Keratinocyte (primary cell): Measurements from ENCODE around the gene SCN4A. TPM values are rescaled to one million over a fixed set of nuclear protein-coding genes. Genes with fewer than 3 reads are reported as not detected.
A peak's percentile ranks its signal among the peaks of the same experiment; 100 is the strongest.

ENCODE experiments used
- DNase-seq: peaks from one replicate; pipeline ENCODE4 v3.0.0-alpha.2; 2011; ENCODE audit warnings: low read depth, missing footprints, low spot score
- FAIRE-seq: peaks from 2 replicates; lab custom pipeline; 2011; peaks lifted over from hg19 to GRCh38; lab: Jason Lieb, UNC
- H2AFZ ChIP-seq: 2 replicates; pipeline ENCODE4 v1.6.0; 2012; ENCODE audit warnings: low read length, control low read depth, inconsistent platforms; ENCODE audit not compliant: control insufficient read depth
- H3K27ac ChIP-seq: 2 replicates; pipeline ENCODE4 v1.5.1; 2011; ENCODE audit warnings: low read length; ENCODE audit not compliant: control insufficient read depth, insufficient read depth
- H3K27me3 ChIP-seq: 3 replicates; pipeline ENCODE4 v1.6.0; 2011; ENCODE audit warnings: low read length; ENCODE audit not compliant: control insufficient read depth, insufficient read depth; ENCODE audit errors: extremely low read depth
- H3K36me3 ChIP-seq, 2 experiments: 2 replicates in 1 of 2; 3 replicates in 1 of 2; pipeline ENCODE4 v1.5.1; 2011; ENCODE audit warnings: low read length in 2 of 2, mild to moderate bottlenecking in 1 of 2; ENCODE audit not compliant: control insufficient read depth in 2 of 2, insufficient read depth in 2 of 2; ENCODE audit errors: extremely low read depth in 1 of 2
- H3K4me1 ChIP-seq: 3 replicates; pipeline ENCODE4 v1.5.1; 2011; ENCODE audit warnings: low read length; ENCODE audit not compliant: control insufficient read depth, insufficient read depth; ENCODE audit errors: extremely low read depth
- H3K4me2 ChIP-seq: 3 replicates; pipeline ENCODE4 v1.6.0; 2011; ENCODE audit warnings: low read depth, low read length; ENCODE audit not compliant: control insufficient read depth, insufficient read depth; ENCODE audit errors: extremely low read depth
- H3K4me3 ChIP-seq, 3 experiments: fragments of 200-600 bp in 1 of 3; sonication (generic) in 1 of 3; 2 replicates in 2 of 3; 3 replicates in 1 of 3; pipeline ENCODE4 v1.5.1; 2011 to 2016; ENCODE audit warnings: low read length in 3 of 3, mild to moderate bottlenecking in 3 of 3, control low read depth in 2 of 3, inconsistent platforms in 1 of 3, low read depth in 1 of 3, mixed read lengths in 1 of 3, mixed run types in 1 of 3, moderate library complexity in 1 of 3; ENCODE audit not compliant: control insufficient read depth in 2 of 3, insufficient read depth in 2 of 3; ENCODE audit errors: extremely low read depth in 1 of 3
- H3K79me2 ChIP-seq: 2 replicates; pipeline ENCODE4 v1.6.0; 2012; ENCODE audit warnings: low read length; ENCODE audit not compliant: control insufficient read depth, insufficient read depth
- H3K9ac ChIP-seq: 3 replicates; pipeline ENCODE4 v1.6.0; 2011; ENCODE audit warnings: low read length; ENCODE audit not compliant: control insufficient read depth, insufficient read depth; ENCODE audit errors: extremely low read depth
- H3K9me1 ChIP-seq: 3 replicates; pipeline ENCODE4 v1.6.0; 2011; ENCODE audit warnings: low read length; ENCODE audit not compliant: control insufficient read depth, insufficient read depth; ENCODE audit errors: extremely low read depth
- H3K9me3 ChIP-seq: 2 replicates; pipeline ENCODE4 v1.5.1; 2012; ENCODE audit warnings: low read depth, low read length; ENCODE audit not compliant: control insufficient read depth
- H4K20me1 ChIP-seq: 3 replicates; pipeline ENCODE4 v1.6.0; 2011; ENCODE audit warnings: low read length; ENCODE audit not compliant: control insufficient read depth, insufficient read depth; ENCODE audit errors: extremely low read depth
- EZH2 ChIP-seq: IDR thresholded peaks from one replicate; pipeline ENCODE4 v1.6.1; 2012; ENCODE audit warnings: inconsistent platforms, mild to moderate bottlenecking, low read length, moderate library complexity
- dilution Hi-C: fragments of 300-500 bp; cut with MboI; formaldehyde crosslinking; loops from one replicate; pipeline ENCODE4 v1.7.0; 2020; ENCODE audit warnings: low sequenced_read_pairs; ENCODE audit not compliant: extremely low pct_ligation_motif_present
- polyA plus RNA-seq, 5 experiments: library from polyadenylated mRNA; depleted of rRNA in 3 of 5; stranded (reverse) in 3 of 5; stranded (forward) in 1 of 5; unstranded in 1 of 5; fragments of >200 nt; gene quantifications; 1 replicate in 1 of 5; 2 replicates in 3 of 5; 3 replicates in 1 of 5; pipeline versions ENCODE4 v1.2.1 to v1.2.3, GENCODE V29; 2011 to 2012; ENCODE audit warnings: missing spikeins in 2 of 5, low read depth in 1 of 5, low replicate concordance in 1 of 5
- TF ChIP-seq, protein P1 (sequence below), 3 experiments: IDR thresholded peaks in 1 of 3; conservative IDR thresholded peaks in 1 of 3; optimal IDR thresholded peaks in 1 of 3; 2 replicates in 2 of 3; 3 replicates in 1 of 3; pipeline versions ENCODE3 to v1.5.1; 2011; ENCODE audit warnings: low read length in 3 of 3, mild to moderate bottlenecking in 3 of 3, moderate library complexity in 2 of 3, control low read depth in 1 of 3, inconsistent platforms in 1 of 3; ENCODE audit not compliant: insufficient read depth in 2 of 3; ENCODE audit errors: extremely low read depth in 1 of 3

Gene SCN4A
- polyA plus RNA-seq, 1 donor (not counting 4 experiments of a cell fraction or from before 2014, with no cell fraction given): not detected

DNA sequence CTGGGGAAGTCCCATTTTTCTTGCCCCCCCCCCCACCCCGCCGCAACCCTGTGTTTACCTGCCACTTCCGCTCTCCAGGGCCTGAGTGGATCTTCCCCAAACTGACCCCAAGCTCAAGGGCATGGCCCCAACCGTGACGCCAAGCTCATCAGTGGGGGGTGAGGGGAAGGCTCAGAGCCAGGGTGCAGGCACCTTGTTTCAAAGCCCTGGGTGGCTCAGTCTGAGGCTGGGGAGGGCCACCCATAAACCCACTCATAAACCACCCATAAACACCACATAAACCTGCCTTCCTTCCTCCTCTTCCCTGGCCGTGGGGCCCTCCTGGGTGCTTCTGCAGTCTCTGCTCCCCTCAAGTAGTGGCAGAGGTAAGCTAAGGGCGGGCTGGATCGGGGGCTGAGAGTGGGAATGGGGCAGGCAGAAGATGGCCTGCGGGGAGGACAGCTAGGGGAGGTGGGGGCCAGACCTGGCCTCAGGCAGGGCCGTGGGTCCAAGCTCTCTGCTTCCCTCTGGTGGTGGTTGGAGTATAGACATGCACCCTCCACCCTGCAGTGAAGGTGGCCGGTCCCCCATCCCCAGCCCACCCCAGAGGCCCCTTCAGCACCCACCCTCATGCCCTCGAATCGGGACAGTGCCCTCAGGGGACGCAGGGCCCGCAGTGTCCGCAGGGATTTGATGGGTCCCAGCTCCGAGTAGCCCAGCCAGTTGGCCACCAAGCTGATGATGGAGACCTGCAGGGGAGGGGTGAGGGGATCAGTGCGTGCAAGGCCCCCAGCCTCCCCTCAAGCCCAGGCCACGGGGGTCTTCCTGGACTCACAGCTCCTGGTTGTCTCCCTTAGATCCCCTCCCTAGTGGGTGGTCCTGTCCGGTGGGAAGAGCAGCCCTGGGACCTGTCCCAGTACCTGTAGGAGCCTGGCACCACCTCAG, 26.0 kb downstream of the SCN4A start:
- H3K27ac ChIP-seq: no peak overlapping the region
- H3K9me1 ChIP-seq: no peaks in the 10 kb centered on the region
- dilution Hi-C loops: no loop called here
- H3K9me3 ChIP-seq: no peaks in the 10 kb centered on the region
- H3K4me1 ChIP-seq: no peaks in the 10 kb centered on the region
- TF ChIP-seq, protein P1, sequence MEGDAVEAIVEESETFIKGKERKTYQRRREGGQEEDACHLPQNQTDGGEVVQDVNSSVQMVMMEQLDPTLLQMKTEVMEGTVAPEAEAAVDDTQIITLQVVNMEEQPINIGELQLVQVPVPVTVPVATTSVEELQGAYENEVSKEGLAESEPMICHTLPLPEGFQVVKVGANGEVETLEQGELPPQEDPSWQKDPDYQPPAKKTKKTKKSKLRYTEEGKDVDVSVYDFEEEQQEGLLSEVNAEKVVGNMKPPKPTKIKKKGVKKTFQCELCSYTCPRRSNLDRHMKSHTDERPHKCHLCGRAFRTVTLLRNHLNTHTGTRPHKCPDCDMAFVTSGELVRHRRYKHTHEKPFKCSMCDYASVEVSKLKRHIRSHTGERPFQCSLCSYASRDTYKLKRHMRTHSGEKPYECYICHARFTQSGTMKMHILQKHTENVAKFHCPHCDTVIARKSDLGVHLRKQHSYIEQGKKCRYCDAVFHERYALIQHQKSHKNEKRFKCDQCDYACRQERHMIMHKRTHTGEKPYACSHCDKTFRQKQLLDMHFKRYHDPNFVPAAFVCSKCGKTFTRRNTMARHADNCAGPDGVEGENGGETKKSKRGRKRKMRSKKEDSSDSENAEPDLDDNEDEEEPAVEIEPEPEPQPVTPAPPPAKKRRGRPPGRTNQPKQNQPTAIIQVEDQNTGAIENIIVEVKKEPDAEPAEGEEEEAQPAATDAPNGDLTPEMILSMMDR (optimal IDR thresholded peaks at IDR 0.05 in 1 of 3, IDR thresholded peaks at IDR 0.05 in 1 of 3, conservative IDR thresholded peaks at IDR 0.05 in 1 of 3; ENCODE audit: extremely low read depth in 1 of 3, insufficient read depth in 2 of 3, low read length in 3 of 3): peak; percentile 39 to 85 (median 82)
- TF ChIP-seq EZH2: no peak
- no peak overlapping the region for H3K4me2 ChIP-seq
- H2AFZ ChIP-seq: no peak overlapping the region
- no peak for FAIRE-seq
- no peak overlapping the region for H3K4me3 ChIP-seq
- no peaks in the 10 kb centered on the region for H4K20me1 ChIP-seq
- no peaks in the 10 kb centered on the region for H3K36me3 ChIP-seq
- H3K9ac ChIP-seq: no peak overlapping the region
- no peaks in the 10 kb centered on the region for H3K79me2 ChIP-seq
- no peak for DNase-seq
- H3K27me3 ChIP-seq: peaks cover 9% of the 10 kb centered on the region

DNA sequence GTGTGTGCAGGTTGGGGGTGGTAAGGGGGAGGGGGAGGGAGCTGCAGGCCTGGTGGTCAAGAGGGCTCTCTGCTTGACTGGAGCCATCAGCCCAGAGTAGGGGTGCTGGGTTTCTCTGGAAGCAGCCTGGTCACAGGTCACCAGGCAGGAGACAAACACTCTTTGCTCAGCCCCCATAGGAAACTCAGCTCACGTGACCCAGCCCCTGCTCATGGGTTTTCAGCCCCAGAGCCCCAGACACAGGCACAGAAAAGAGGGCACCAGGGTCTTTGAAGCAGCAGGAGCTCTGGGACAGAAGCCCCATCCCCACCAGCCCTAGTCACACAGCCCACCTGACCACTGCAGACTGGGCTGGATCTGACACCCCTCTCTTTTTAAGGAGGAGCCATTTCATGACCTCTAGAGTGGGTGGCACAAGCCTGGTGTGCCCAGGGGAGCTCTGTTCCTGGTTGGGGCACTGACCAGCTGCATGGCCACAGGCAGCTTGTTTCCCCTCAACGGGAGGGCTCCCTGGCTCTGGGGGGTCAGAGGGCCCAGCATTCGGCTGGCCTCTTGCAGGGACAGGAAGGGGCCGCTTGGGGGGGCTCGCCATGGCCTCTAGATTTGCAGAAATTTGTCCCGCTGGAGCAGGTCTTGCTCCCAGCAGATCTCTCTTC, 26.8 kb downstream of the SCN4A start:
- H3K9me3 ChIP-seq: no peaks in the 10 kb centered on the region
- FAIRE-seq (no peak), DNase-seq (no peak)
- no peak overlapping the region for H3K9ac ChIP-seq
- TF ChIP-seq EZH2: no peak
- TF ChIP-seq, protein P1 (optimal IDR thresholded peaks at IDR 0.05 in 1 of 3, IDR thresholded peaks at IDR 0.05 in 1 of 3, conservative IDR thresholded peaks at IDR 0.05 in 1 of 3; ENCODE audit: extremely low read depth in 1 of 3, insufficient read depth in 2 of 3, low read length in 3 of 3): no peak
- H3K79me2 ChIP-seq: no peaks in the 10 kb centered on the region
- no peak overlapping the region for H3K27ac ChIP-seq
- H3K36me3 ChIP-seq: no peaks in the 10 kb centered on the region
- H2AFZ ChIP-seq: no peak overlapping the region
- H3K27me3 ChIP-seq: peaks cover 7% of the 10 kb centered on the region
- no peaks in the 10 kb centered on the region for H4K20me1 ChIP-seq
- H3K4me3 ChIP-seq: no peak overlapping the region
- dilution Hi-C loops: no loop called here
- H3K4me1 ChIP-seq: no peaks in the 10 kb centered on the region
- H3K9me1 ChIP-seq: no peaks in the 10 kb centered on the region
- H3K4me2 ChIP-seq: no peak overlapping the region
